ENCODE measurements around the gene HIP1.

GRCh38 chr7:75662579-75663301 lies 76.0 kb downstream of the HIP1 start:
- TF ChIP-seq CTCF (conservative IDR thresholded peaks at IDR 0.05; ENCODE audit: low read depth, low read length) (no peak), EZH2 (IDR thresholded peaks at IDR 0.05; ENCODE audit: low read length, unreplicated experiment) (no peak)

Measured in PC-3 (cell line).